HepG2 (cell line): ENCODE results near the gene ACP1. TPM values are rescaled to one million over a fixed set of nuclear protein-coding genes. Genes with fewer than 3 reads are reported as not detected.

Experiments
- DNMT3B ChIP-seq: conservative IDR thresholded peaks from 2 replicates; pipeline ENCODE4 v1.6.1; 2016; ENCODE audit warnings: missing biosample characterization, control low read depth
- ELF1 ChIP-seq: sonication (generic); formaldehyde crosslinking; IDR thresholded peaks from 2 replicates; pipeline ENCODE4 v1.4.0; 2020; ENCODE audit warnings: missing genetic modification reagents
- HDAC1 ChIP-seq: sonication (generic); formaldehyde crosslinking; IDR thresholded peaks from 2 replicates; pipeline ENCODE4 v1.5.1; 2020; ENCODE audit warnings: mild to moderate bottlenecking, missing genetic modification reagents
- HOXA5 ChIP-seq: sonication (generic); formaldehyde crosslinking; IDR thresholded peaks from 2 replicates; pipeline ENCODE4 v1.4.0; 2020; ENCODE audit warnings: missing genetic modification reagents
- NBN ChIP-seq: fragments of 450-650 bp; conservative IDR thresholded peaks from 2 replicates; pipeline ENCODE4 v1.6.1; 2017
- NONO ChIP-seq, 2 experiments: fragments of 450-650 bp in 1 of 2; sonication (generic) in 1 of 2; formaldehyde crosslinking in 1 of 2; IDR thresholded peaks in 1 of 2; conservative IDR thresholded peaks in 1 of 2; 2 replicates each; pipeline versions ENCODE4 v1.6.1 to v1.8.0; 2017 to 2022; ENCODE audit warnings: mild to moderate bottlenecking in 1 of 2, missing genetic modification reagents in 1 of 2, moderate library complexity in 1 of 2
- NR2F6 ChIP-seq, 2 experiments: IDR thresholded peaks; 2 replicates each; pipeline ENCODE4 v1.6.1; 2016; ENCODE audit warnings: antibody characterized with exemption in 1 of 2, mild to moderate bottlenecking in 1 of 2
- REXO4 ChIP-seq: sonication (generic); formaldehyde crosslinking; IDR thresholded peaks from 2 replicates; pipeline ENCODE4 v1.8.0; 2022; ENCODE audit warnings: missing genetic modification reagents, mild to moderate bottlenecking, borderline replicate concordance
- RFX5 ChIP-seq: IDR thresholded peaks from 2 replicates; pipeline ENCODE4 v1.6.1; 2011; ENCODE audit warnings: low read depth, low read length, improper control_type of control experiment
- SIN3A ChIP-seq: IDR thresholded peaks from 2 replicates; pipeline ENCODE4 v1.6.1; 2011; ENCODE audit warnings: low read depth, mild to moderate bottlenecking, control low read depth, low read length, borderline replicate concordance
- SOX13 ChIP-seq, 3 experiments: fragments of 450-650 bp in 1 of 3; sonication (generic) in 1 of 3; formaldehyde crosslinking in 1 of 3; IDR thresholded peaks in 2 of 3; conservative IDR thresholded peaks in 1 of 3; 2 replicates each; pipeline versions ENCODE4 v1.5.0 to v1.6.1; 2016 to 2020; ENCODE audit warnings: antibody characterized with exemption in 1 of 3, mild to moderate bottlenecking in 1 of 3, missing compliant biosample characterization in 1 of 3, missing genetic modification reagents in 1 of 3, moderate library complexity in 1 of 3
- ZC3H13 ChIP-seq: sonication (generic); formaldehyde crosslinking; IDR thresholded peaks from 2 replicates; pipeline ENCODE4 v1.8.1; 2023; ENCODE audit warnings: mild to moderate bottlenecking, missing genetic modification reagents, moderate library complexity
- ZNF777 ChIP-seq: sonication (generic); formaldehyde crosslinking; IDR thresholded peaks from 2 replicates; pipeline ENCODE4 v1.4.0; 2020; ENCODE audit warnings: missing genetic modification reagents
- polyA plus RNA-seq, 8 experiments: library from polyadenylated mRNA; depleted of rRNA in 3 of 8; stranded (reverse) in 7 of 8; unstranded in 1 of 8; fragments of >200 nt; fragmentation: Illumina TruSeq in 4 of 8; extraction: Trizol in 4 of 8; gene quantifications; 2 replicates each; pipeline versions ENCODE4 v1.2.1 to v1.2.3, GENCODE V29; 2011 to 2016; ENCODE audit warnings: low read depth in 4 of 8, missing spikeins in 1 of 8, mixed read lengths in 1 of 8; ENCODE audit not compliant: insufficient read depth in 1 of 8
- total RNA-seq, 5 experiments: library from RNA; depleted of rRNA; stranded (reverse); fragments of >200 nt; fragmentation: Illumina TruSeq; extraction: Trizol; gene quantifications; 2 replicates each; pipeline ENCODE4 v1.2.3, GENCODE V29; 2016; ENCODE audit warnings: low read depth in 1 of 5
- TF ChIP-seq, protein P1 (sequence below): sonication (generic); formaldehyde crosslinking; IDR thresholded peaks from 2 replicates; pipeline ENCODE4 v1.8.0; 2022; ENCODE audit warnings: missing genetic modification reagents, low read depth, mild to moderate bottlenecking, borderline replicate concordance
- TF ChIP-seq, protein P2 (sequence below): sonication (generic); formaldehyde crosslinking; IDR thresholded peaks from 2 replicates; pipeline ENCODE4 v1.4.0; 2020; ENCODE audit warnings: mild to moderate bottlenecking, missing genetic modification reagents
- TF ChIP-seq, protein P3 (sequence below): fragments of 450-650 bp; IDR thresholded peaks from 2 replicates; pipeline ENCODE4 v1.6.1; 2017; ENCODE audit warnings: mild to moderate bottlenecking
- TF ChIP-seq, protein P4 (sequence below): sonication (generic); formaldehyde crosslinking; IDR thresholded peaks from 2 replicates; pipeline ENCODE4; 2020; ENCODE audit warnings: missing genetic modification reagents, mild to moderate bottlenecking, borderline replicate concordance

ACP1 gene
- total and polyA plus RNA-seq, 2 of the 13 experiments (the other 11 are each of a cell fraction or from before 2014, with no cell fraction given): 246 to 348 TPM

DNA sequence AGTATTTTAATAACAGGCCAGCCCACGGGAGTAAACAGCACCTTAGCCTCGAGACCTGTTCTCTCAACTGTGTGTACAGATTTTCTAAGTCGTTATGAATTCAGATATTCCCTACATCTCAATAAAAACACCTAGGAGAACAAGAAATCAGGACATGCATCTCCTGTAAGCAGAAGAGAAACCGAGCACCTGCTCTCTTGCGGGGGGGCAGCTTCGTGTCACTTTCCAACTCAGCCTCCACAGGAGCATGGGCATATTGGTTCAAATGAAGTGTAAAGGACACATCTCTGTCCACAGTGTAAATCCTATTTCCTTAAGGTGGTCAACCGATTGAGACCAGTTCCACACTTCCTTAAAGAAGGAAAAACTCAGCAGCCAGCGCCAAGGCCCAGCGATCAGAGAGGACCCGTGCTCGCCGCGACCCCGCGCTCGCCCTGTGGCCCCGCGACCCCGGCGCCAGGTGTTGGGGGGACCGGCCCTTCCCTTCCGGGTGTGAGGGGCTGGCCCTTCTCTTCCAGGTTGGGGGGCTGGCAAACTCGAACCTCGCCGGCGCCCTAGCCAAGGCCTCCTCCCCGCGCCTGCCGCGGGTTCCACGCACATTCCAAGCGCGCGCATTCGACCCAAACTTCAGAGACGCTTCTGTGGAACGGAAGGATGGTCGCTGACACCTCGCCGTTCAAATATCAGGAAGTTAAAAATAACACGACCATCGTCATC, 1.6 kb upstream of the ACP1 start (continued):
- no peak for TF ChIP-seq REXO4 (CRISPR knock-in tag)
- no peak for TF ChIP-seq NONO (IDR thresholded peaks at IDR 0.05)
- no peak for TF ChIP-seq NONO (CRISPR knock-in tag; conservative IDR thresholded peaks at IDR 0.05)
- no peak for TF ChIP-seq SOX13 (IDR thresholded peaks at IDR 0.05)
- 0 out of 4 replicates have a peak, but pooled peaks of 1 of the 2 experiments have one; percentile 20 for TF ChIP-seq SOX13 (CRISPR knock-in tag; conservative IDR thresholded peaks at IDR 0.05 in 1 of 2, IDR thresholded peaks at IDR 0.05 in 1 of 2)
- TF ChIP-seq, protein P1, sequence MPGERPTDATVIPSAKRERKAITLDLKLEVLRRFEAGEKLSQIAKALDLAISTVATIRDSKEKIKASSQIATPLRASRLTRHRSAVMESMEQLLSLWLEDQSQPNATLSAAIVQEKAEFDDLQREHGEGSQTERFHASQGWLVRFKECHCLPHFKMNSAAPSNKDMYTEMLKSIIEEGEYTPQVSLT (CRISPR knock-in tag): no peak
- no peak for TF ChIP-seq ZNF777 (CRISPR knock-in tag)
- TF ChIP-seq HDAC1 (CRISPR knock-in tag): peak; percentile 26; the same call in 1 of the 2 replicates
- TF ChIP-seq, protein P2, sequence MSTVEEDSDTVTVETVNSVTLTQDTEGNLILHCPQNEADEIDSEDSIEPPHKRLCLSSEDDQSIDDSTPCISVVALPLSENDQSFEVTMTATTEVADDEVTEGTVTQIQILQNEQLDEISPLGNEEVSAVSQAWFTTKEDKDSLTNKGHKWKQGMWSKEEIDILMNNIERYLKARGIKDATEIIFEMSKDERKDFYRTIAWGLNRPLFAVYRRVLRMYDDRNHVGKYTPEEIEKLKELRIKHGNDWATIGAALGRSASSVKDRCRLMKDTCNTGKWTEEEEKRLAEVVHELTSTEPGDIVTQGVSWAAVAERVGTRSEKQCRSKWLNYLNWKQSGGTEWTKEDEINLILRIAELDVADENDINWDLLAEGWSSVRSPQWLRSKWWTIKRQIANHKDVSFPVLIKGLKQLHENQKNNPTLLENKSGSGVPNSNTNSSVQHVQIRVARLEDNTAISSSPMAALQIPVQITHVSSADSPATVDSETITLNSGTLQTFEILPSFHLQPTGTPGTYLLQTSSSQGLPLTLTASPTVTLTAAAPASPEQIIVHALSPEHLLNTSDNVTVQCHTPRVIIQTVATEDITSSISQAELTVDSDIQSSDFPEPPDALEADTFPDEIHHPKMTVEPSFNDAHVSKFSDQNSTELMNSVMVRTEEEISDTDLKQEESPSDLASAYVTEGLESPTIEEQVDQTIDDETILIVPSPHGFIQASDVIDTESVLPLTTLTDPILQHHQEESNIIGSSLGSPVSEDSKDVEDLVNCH (CRISPR knock-in tag): no peak
- TF ChIP-seq NBN: no peak
- no peak for TF ChIP-seq SIN3A
- TF ChIP-seq NR2F6 (IDR thresholded peaks at IDR 0.05): 0 out of 2 replicates have a peak, but pooled peaks have one; percentile 9
- no peak for TF ChIP-seq NR2F6 (CRISPR knock-in tag; IDR thresholded peaks at IDR 0.05)
- no peak for TF ChIP-seq DNMT3B (CRISPR knock-in tag)
- no peak for TF ChIP-seq RFX5
- no peak for TF ChIP-seq ELF1 (CRISPR knock-in tag)
- no peak for TF ChIP-seq ZC3H13 (CRISPR knock-in tag)
- TF ChIP-seq, protein P3, sequence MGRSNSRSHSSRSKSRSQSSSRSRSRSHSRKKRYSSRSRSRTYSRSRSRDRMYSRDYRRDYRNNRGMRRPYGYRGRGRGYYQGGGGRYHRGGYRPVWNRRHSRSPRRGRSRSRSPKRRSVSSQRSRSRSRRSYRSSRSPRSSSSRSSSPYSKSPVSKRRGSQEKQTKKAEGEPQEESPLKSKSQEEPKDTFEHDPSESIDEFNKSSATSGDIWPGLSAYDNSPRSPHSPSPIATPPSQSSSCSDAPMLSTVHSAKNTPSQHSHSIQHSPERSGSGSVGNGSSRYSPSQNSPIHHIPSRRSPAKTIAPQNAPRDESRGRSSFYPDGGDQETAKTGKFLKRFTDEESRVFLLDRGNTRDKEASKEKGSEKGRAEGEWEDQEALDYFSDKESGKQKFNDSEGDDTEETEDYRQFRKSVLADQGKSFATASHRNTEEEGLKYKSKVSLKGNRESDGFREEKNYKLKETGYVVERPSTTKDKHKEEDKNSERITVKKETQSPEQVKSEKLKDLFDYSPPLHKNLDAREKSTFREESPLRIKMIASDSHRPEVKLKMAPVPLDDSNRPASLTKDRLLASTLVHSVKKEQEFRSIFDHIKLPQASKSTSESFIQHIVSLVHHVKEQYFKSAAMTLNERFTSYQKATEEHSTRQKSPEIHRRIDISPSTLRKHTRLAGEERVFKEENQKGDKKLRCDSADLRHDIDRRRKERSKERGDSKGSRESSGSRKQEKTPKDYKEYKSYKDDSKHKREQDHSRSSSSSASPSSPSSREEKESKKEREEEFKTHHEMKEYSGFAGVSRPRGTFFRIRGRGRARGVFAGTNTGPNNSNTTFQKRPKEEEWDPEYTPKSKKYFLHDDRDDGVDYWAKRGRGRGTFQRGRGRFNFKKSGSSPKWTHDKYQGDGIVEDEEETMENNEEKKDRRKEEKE: no peak
- no peak for TF ChIP-seq HOXA5 (CRISPR knock-in tag)
- TF ChIP-seq, protein P4, sequence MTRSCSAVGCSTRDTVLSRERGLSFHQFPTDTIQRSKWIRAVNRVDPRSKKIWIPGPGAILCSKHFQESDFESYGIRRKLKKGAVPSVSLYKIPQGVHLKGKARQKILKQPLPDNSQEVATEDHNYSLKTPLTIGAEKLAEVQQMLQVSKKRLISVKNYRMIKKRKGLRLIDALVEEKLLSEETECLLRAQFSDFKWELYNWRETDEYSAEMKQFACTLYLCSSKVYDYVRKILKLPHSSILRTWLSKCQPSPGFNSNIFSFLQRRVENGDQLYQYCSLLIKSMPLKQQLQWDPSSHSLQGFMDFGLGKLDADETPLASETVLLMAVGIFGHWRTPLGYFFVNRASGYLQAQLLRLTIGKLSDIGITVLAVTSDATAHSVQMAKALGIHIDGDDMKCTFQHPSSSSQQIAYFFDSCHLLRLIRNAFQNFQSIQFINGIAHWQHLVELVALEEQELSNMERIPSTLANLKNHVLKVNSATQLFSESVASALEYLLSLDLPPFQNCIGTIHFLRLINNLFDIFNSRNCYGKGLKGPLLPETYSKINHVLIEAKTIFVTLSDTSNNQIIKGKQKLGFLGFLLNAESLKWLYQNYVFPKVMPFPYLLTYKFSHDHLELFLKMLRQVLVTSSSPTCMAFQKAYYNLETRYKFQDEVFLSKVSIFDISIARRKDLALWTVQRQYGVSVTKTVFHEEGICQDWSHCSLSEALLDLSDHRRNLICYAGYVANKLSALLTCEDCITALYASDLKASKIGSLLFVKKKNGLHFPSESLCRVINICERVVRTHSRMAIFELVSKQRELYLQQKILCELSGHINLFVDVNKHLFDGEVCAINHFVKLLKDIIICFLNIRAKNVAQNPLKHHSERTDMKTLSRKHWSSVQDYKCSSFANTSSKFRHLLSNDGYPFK (CRISPR knock-in tag): no peak
